ENCODE measurements around the gene DRAM1. TPM values are rescaled to one million over a fixed set of nuclear protein-coding genes. Genes with fewer than 3 reads are reported as not detected.
"Not testable (repeated sequence)": the region's sequence is repeated elsewhere in the genome, so short reads cannot be mapped to it uniquely, and the experiment has no call there.

Gene DRAM1
- total and polyA plus RNA-seq, 9 of the 15 experiments (the other 6 are each of a cell fraction or from before 2014, with no cell fraction given): 1.4 to 4.3 (median 2.7) TPM

- H3K4me2 ChIP-seq (ENCODE audit: insufficient read depth, low read length); DNase-seq (ENCODE audit: extremely low read depth in 1 of 4, low spot score in 3 of 4); H3K9me1 ChIP-seq (ENCODE audit: control insufficient read depth, insufficient read depth, low read length); H3K36me3 ChIP-seq (ENCODE audit: control insufficient read depth, insufficient read depth, low read length); H3K9me3 ChIP-seq (replicated peaks; ENCODE audit: control insufficient read depth, insufficient read depth, low read depth, low read length); intact Hi-C loops (cut with micrococcal nuclease); BruUV-seq (replicated peaks); H3K4me3 ChIP-seq; H3K27me3 ChIP-seq (ENCODE audit: control insufficient read depth in 2 of 2, insufficient read depth in 2 of 2, low read length in 2 of 2); H3K79me2 ChIP-seq (ENCODE audit: control insufficient read depth, insufficient read depth, low read length); in situ Hi-C loops (cut with MboI); H3K9ac ChIP-seq (ENCODE audit: insufficient read depth in 1 of 2, low read depth in 2 of 2, low read length in 2 of 2); H3K27ac ChIP-seq (ENCODE audit: extremely low read depth, low read depth, low read length); H4K20me1 ChIP-seq (replicated peaks; ENCODE audit: control insufficient read depth, insufficient read depth, low read length); H3K4me1 ChIP-seq (replicated peaks in 1 of 2; ENCODE audit: control insufficient read depth in 2 of 2, insufficient read depth in 2 of 2, low read length in 2 of 2); ATAC-seq; H2AFZ ChIP-seq (ENCODE audit: low read depth, low read length); FAIRE-seq; CTCF ChIA-PET (ENCODE audit: low intra/inter-chr PET ratio): not testable (repeated sequence)
- peak; percentile 40 for TF ChIP-seq CEBPB (tag; IDR thresholded peaks at IDR 0.05)
- 62% methylated on average over 10 of the region's 10 CpGs for WGBS (ENCODE audit: insufficient coverage, low coverage, missing lambda C conversion rate)
- POLR2A ChIA-PET: interaction anchor here (0.6 to 0.8 kb wide), 2 partner anchors 37 to 44 kb away, joined by 3 read pairs; no protein-coding TSS in a partner anchor
Observed at GRCh38 chr12:101884781-101885340, 7.5 kb downstream of the DRAM1 start.

DNA sequence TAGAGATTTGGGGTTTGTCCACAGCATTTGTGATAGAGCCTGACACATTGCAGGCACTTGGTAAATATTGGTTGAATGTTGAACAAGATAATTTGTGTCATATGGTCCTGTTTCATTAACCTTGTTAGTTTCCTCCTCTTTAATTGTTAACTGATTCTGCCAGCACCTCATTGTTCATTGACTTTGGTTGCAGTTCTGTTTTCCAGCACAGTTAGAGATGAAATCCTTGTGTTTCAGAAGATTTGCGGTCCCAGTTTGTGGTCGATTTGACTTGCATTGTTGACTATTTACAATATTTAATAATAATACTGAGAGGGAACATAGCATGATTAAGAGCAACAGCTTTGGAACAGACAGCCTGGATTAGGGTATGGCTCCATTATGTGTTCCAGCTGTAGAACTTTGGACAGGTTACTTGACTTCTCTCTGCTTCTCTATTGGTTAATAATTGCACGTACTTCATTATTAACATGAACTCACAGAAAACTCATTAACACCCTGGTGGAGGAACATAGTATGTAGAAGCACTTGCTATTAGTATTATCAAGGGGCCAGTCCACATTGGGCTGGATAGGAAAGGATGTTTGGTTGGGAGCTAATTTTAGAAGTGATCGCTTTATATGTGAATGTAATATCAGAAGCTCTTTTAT, 8.7 kb downstream of the DRAM1 start:
- Histone ChIP-seq H3K79me2 (ENCODE audit: control insufficient read depth, insufficient read depth, low read length) (no peaks in the 10 kb centered on the region), H3K4me2 (ENCODE audit: insufficient read depth, low read length) (no peak overlapping the region), H3K9ac (ENCODE audit: insufficient read depth in 1 of 2, low read depth in 2 of 2, low read length in 2 of 2) (no peak overlapping the region), H3K27ac (ENCODE audit: extremely low read depth, low read depth, low read length) (no peak overlapping the region), H2AFZ (ENCODE audit: low read depth, low read length) (no peak overlapping the region), H3K9me3 (replicated peaks; ENCODE audit: control insufficient read depth, insufficient read depth, low read depth, low read length) (no peaks in the 10 kb centered on the region), H3K4me3 (no peak overlapping the region), H4K20me1 (replicated peaks; ENCODE audit: control insufficient read depth, insufficient read depth, low read length) (no peaks in the 10 kb centered on the region), H3K36me3 (ENCODE audit: control insufficient read depth, insufficient read depth, low read length) (no peaks in the 10 kb centered on the region), H3K4me1 (replicated peaks in 1 of 2; ENCODE audit: control insufficient read depth in 2 of 2, insufficient read depth in 2 of 2, low read length in 2 of 2) (no peaks in the 10 kb centered on the region; a peak in 1 of 5 replicates), H3K27me3 (ENCODE audit: control insufficient read depth in 2 of 2, insufficient read depth in 2 of 2, low read length in 2 of 2) (no peaks in the 10 kb centered on the region), H3K9me1 (ENCODE audit: control insufficient read depth, insufficient read depth, low read length) (no peaks in the 10 kb centered on the region)
- ChIA-PET POLR2A (no interaction called here), CTCF (ENCODE audit: low intra/inter-chr PET ratio) (no interaction called here)
- in situ Hi-C loops (cut with MboI): no loop called here
- BruUV-seq (replicated peaks): no TSS peak
- no peak for FAIRE-seq
- 76% methylated on average over 4 of the region's 4 CpGs for WGBS (ENCODE audit: insufficient coverage, low coverage, missing lambda C conversion rate)
- ATAC-seq: no peak
- DNase-seq (ENCODE audit: extremely low read depth in 1 of 4, low spot score in 3 of 4): no peak
- intact Hi-C loops (cut with micrococcal nuclease): no loop called here
- TF ChIP-seq HDAC3 (IDR thresholded peaks at IDR 0.05; ENCODE audit: borderline replicate concordance, partially characterized antibody): no peak
- TF ChIP-seq ARID2 (IDR thresholded peaks at IDR 0.05): no peak
- TF ChIP-seq TCF7 (IDR thresholded peaks at IDR 0.05; ENCODE audit: borderline replicate concordance): no peak
- TF ChIP-seq ZNF347 (CRISPR knock-in tag; IDR thresholded peaks at IDR 0.05; ENCODE audit: low read depth): no peak
- TF ChIP-seq NKRF (IDR thresholded peaks at IDR 0.05; ENCODE audit: borderline replicate concordance): no peak
- no peak for TF ChIP-seq STAG1 (CRISPR knock-in tag; IDR thresholded peaks at IDR 0.05; ENCODE audit: borderline replicate concordance)
- TF ChIP-seq NCOA6 (IDR thresholded peaks at IDR 0.05): no peak
- TF ChIP-seq PHF20 (IDR thresholded peaks at IDR 0.05; ENCODE audit: partially characterized antibody): no peak
- no peak for TF ChIP-seq SMAD3 (CRISPR knock-in tag; conservative IDR thresholded peaks at IDR 0.05)
- no peak for TF ChIP-seq RUNX1 (IDR thresholded peaks at IDR 0.05; ENCODE audit: low read depth)
- no peak for TF ChIP-seq POLR2A (conservative IDR thresholded peaks at IDR 0.05)
- no peak for TF ChIP-seq NFIC (IDR thresholded peaks at IDR 0.05)
- TF ChIP-seq RBM17 (IDR thresholded peaks at IDR 0.05; ENCODE audit: borderline replicate concordance, low read depth, low read length): no peak
- TF ChIP-seq CREB1 (IDR thresholded peaks at IDR 0.05): no peak
- no peak for TF ChIP-seq CREB1 (CRISPR knock-in tag; IDR thresholded peaks at IDR 0.05)

Data from K562 (cell line).